Smooth muscle cell (in vitro differentiated cells): ENCODE measurements around the gene PLEKHM3. TPM values are rescaled to one million over a fixed set of nuclear protein-coding genes. Genes with fewer than 3 reads are reported as not detected.
A peak's percentile ranks its signal among the peaks of the same experiment; 100 is the strongest.

ENCODE experiments used
- DNase-seq: peaks from one replicate; lab custom pipeline; 2025; ENCODE audit not compliant: unreplicated experiment; lab: John Stamatoyannopoulos, UW
- H2AFZ ChIP-seq: fragments of 200-600 bp; sonication (generic); 2 replicates; pipeline ENCODE4 v1.6.0; 2016; ENCODE audit warnings: antibody characterized with exemption, low read depth, mild to moderate bottlenecking
- H3F3A ChIP-seq: fragments of 200-600 bp; sonication (generic); 2 replicates; pipeline ENCODE4 v1.6.0; 2017; ENCODE audit warnings: antibody characterized with exemption, low read depth
- H3K27ac ChIP-seq: fragments of 200-600 bp; sonication (generic); 2 replicates; pipeline ENCODE4 v1.5.1; 2016; ENCODE audit warnings: low read depth, mild to moderate bottlenecking
- H3K27me3 ChIP-seq: fragments of 200-600 bp; sonication (generic); 2 replicates; pipeline ENCODE4 v1.6.1; 2016; ENCODE audit warnings: low read depth, mild to moderate bottlenecking
- H3K36me3 ChIP-seq: fragments of 200-600 bp; sonication (generic); 2 replicates; pipeline ENCODE4 v1.5.1; 2016; ENCODE audit warnings: low read depth
- H3K4me1 ChIP-seq: fragments of 200-600 bp; sonication (generic); 2 replicates; pipeline ENCODE4 v1.5.1; 2016; ENCODE audit warnings: low read depth
- H3K4me2 ChIP-seq: fragments of 200-600 bp; sonication (generic); 2 replicates; pipeline ENCODE4 v1.6.0; 2016; ENCODE audit warnings: mild to moderate bottlenecking
- H3K4me3 ChIP-seq: fragments of 200-600 bp; sonication (generic); 2 replicates; pipeline ENCODE4 v1.5.1; 2016; ENCODE audit warnings: mild to moderate bottlenecking
- H3K79me2 ChIP-seq: fragments of 200-600 bp; sonication (generic); 2 replicates; pipeline ENCODE4 v1.6.0; 2016; ENCODE audit warnings: low read depth, mild to moderate bottlenecking
- H3K9ac ChIP-seq: fragments of 200-600 bp; sonication (generic); 2 replicates; pipeline ENCODE4 v1.6.0; 2016; ENCODE audit warnings: low read depth
- H3K9me3 ChIP-seq: fragments of 200-600 bp; sonication (generic); replicated peaks from 2 replicates; pipeline ENCODE4 v1.5.1; 2016; ENCODE audit warnings: low read depth
- H4K20me1 ChIP-seq: fragments of 200-600 bp; sonication (generic); 2 replicates; pipeline ENCODE4 v1.6.0; 2016; ENCODE audit warnings: low read depth
- WGBS: methylation state at CpG from one replicate; pipeline ENCODE4 v1.1.7; 2016; ENCODE audit warnings: low lambda C conversion rate; 5-methylcytosine and 5-hydroxymethylcytosine counted together
- polyA plus RNA-seq: library from polyadenylated mRNA; unstranded; fragments of >200 nt; fragmentation: Nextera tagmentation; extraction: Ambion mirVana; gene quantifications from 2 replicates; pipeline ENCODE4 v1.2.1, GENCODE V29; 2016
- total RNA-seq: library from RNA; depleted of rRNA; stranded (reverse); fragments of >200 nt; gene quantifications from 2 replicates; pipeline ENCODE4 v1.2.3, GENCODE V29; 2014
- TF ChIP-seq, protein P1 (sequence below): fragments of 200-600 bp; sonication (generic); IDR thresholded peaks from 2 replicates; pipeline ENCODE4 v1.5.1; 2017; ENCODE audit warnings: borderline replicate concordance, mild to moderate bottlenecking, antibody characterized with exemption; ENCODE audit not compliant: insufficient read depth, poor library complexity, severe bottlenecking

PLEKHM3 gene
- total and polyA plus RNA-seq, 2 experiments from 2014 or later: 3.8 to 10.3 TPM

DNA sequence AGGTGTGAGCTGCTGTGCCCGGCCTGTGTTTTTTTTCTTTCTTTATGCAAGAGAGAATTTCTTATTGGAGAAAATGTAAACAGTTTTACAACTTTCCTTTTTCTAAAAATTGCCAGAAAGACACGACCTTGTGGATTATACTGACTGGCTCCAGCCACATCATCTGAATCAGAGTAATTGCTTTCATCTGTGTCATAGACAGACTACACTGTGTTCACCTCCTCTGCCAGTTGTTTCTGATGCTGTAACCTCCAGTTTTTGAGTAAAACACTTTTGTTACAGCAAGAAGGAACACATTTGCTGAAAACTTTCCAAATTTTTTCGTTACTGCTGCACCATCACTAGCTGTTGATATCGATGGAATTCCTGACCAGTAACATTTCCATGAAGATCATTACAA is 43.9 kb upstream of the PLEKHM3 start:
- Histone ChIP-seq H3K4me3 (no peak overlapping the region), H3K27ac (no peak overlapping the region), H3K4me1 (no peaks in the 10 kb centered on the region), H3K4me2 (no peak overlapping the region), H3K9ac (no peak overlapping the region), H3K9me3 (no peaks in the 10 kb centered on the region), H2AFZ (no peak overlapping the region), H3K79me2 (no peaks in the 10 kb centered on the region), H4K20me1 (no peaks in the 10 kb centered on the region), H3K27me3 (no peaks in the 10 kb centered on the region), H3F3A (no peaks in the 10 kb centered on the region), H3K36me3 (no peaks in the 10 kb centered on the region)
- no peak for DNase-seq
- WGBS: 84% methylated on average over 4 of the region's 4 CpGs
- TF ChIP-seq, protein P1, sequence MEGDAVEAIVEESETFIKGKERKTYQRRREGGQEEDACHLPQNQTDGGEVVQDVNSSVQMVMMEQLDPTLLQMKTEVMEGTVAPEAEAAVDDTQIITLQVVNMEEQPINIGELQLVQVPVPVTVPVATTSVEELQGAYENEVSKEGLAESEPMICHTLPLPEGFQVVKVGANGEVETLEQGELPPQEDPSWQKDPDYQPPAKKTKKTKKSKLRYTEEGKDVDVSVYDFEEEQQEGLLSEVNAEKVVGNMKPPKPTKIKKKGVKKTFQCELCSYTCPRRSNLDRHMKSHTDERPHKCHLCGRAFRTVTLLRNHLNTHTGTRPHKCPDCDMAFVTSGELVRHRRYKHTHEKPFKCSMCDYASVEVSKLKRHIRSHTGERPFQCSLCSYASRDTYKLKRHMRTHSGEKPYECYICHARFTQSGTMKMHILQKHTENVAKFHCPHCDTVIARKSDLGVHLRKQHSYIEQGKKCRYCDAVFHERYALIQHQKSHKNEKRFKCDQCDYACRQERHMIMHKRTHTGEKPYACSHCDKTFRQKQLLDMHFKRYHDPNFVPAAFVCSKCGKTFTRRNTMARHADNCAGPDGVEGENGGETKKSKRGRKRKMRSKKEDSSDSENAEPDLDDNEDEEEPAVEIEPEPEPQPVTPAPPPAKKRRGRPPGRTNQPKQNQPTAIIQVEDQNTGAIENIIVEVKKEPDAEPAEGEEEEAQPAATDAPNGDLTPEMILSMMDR: no peak

DNA sequence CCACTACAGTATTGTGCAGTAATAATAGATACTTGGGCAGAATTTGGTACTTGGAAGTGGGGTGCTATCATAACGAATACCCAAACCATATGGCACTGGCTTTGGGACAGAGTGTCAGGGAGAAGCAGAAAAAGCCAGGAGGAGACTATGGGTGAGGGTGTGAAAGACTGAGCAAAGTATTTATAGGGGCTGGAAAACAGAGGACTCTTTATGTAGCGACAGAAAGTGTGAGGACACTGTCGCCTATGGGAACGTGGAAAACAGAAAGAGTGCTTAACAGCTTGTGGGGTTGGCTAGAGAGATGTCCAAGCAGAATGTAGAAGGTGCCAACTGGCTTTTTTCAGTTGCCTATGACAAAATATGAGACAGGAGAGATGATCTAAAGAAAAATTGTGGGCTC is 40.7 kb upstream of the PLEKHM3 start:
- 91% methylated on average over 4 of the region's 4 CpGs for WGBS
- Histone ChIP-seq H4K20me1 (no peaks in the 10 kb centered on the region), H3K36me3 (no peaks in the 10 kb centered on the region), H3K4me3 (no peak overlapping the region), H3K9me3 (no peaks in the 10 kb centered on the region), H3K9ac (no peak overlapping the region), H3K27ac (no peak overlapping the region), H3K4me2 (no peak overlapping the region), H2AFZ (no peak overlapping the region), H3K27me3 (no peaks in the 10 kb centered on the region), H3K79me2 (no peaks in the 10 kb centered on the region), H3K4me1 (no peaks in the 10 kb centered on the region), H3F3A (no peaks in the 10 kb centered on the region)
- DNase-seq: no peak
- TF ChIP-seq, protein P1: no peak

DNA sequence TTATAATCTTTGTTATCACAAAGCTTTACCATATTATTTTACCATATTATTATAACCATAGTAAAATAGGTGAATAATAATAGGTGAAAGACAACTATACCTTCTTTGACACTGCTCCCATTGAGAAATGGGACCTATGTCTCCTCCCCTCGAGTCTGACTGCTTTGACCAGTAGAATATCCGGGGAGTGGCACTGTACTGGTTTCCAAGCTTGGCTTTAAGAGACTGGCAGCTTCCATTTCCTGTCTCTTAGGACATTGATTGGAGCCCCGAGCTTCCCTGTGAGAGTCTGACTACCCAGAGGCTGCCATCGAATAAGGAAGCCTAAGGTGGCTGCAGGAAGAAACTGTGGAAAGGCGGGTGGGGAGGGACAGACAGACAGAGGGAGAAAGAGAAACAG is 40.1 kb upstream of the PLEKHM3 start:
- Histone ChIP-seq H3F3A (no peaks in the 10 kb centered on the region), H3K9ac (no peak overlapping the region), H2AFZ (no peak overlapping the region), H3K79me2 (no peaks in the 10 kb centered on the region), H4K20me1 (no peaks in the 10 kb centered on the region), H3K27me3 (no peaks in the 10 kb centered on the region), H3K4me1 (no peaks in the 10 kb centered on the region), H3K27ac (no peak overlapping the region), H3K4me3 (no peak overlapping the region), H3K36me3 (no peaks in the 10 kb centered on the region), H3K9me3 (no peaks in the 10 kb centered on the region), H3K4me2 (no peak overlapping the region)
- TF ChIP-seq, protein P1: no peak
- WGBS: 88% methylated on average over 5 of the region's 5 CpGs
- DNase-seq: no peak

DNA sequence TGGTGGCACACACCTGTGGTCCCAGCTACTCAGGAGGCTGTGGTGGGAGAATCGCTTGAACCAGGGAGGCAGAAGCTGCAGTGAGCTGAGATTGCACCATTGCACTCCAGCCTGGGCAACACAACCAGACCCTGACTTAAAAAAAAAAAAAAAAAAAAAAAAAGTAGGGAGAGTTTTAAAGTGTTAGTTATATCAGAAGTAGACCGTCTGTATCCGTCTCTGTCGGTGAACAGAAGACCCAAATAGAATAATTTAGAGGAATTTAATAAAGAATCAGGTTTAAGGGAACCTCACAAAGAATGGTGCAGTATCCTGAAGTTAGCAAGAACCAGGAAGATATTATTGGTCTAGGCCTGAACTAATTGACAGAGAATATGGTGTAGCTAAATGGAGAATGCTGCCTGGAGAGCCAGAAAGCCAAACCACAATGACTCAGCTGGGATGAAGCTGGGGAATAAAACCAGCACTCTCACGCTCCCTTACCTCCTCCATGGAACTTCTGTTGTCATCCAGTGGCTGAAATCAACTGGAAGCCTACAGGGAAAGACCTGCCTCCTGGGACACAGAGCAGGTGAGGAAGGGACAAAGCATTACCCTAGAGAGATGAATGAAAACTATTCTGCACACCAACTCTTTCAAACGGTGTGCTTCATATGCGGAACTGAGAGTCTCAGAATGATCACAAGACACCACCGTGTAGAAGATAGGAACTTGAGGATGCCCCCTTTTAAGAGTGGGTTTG is 39.1 kb upstream of the PLEKHM3 start:
- TF ChIP-seq, protein P1: no peak
- no peak for DNase-seq
- Histone ChIP-seq H3K9ac (no peak overlapping the region), H3K9me3 (no peaks in the 10 kb centered on the region), H3K4me2 (no peak overlapping the region), H3K4me3 (no peak overlapping the region), H4K20me1 (no peaks in the 10 kb centered on the region), H3K27me3 (no peaks in the 10 kb centered on the region), H3F3A (no peaks in the 10 kb centered on the region), H3K4me1 (no peaks in the 10 kb centered on the region), H3K36me3 (no peaks in the 10 kb centered on the region), H2AFZ (no peak overlapping the region), H3K27ac (peak overlapping the region; percentile 55), H3K79me2 (no peaks in the 10 kb centered on the region)
- 71% methylated on average over 8 of the region's 8 CpGs for WGBS
